ENCODE results near the gene MNT.

DNA sequence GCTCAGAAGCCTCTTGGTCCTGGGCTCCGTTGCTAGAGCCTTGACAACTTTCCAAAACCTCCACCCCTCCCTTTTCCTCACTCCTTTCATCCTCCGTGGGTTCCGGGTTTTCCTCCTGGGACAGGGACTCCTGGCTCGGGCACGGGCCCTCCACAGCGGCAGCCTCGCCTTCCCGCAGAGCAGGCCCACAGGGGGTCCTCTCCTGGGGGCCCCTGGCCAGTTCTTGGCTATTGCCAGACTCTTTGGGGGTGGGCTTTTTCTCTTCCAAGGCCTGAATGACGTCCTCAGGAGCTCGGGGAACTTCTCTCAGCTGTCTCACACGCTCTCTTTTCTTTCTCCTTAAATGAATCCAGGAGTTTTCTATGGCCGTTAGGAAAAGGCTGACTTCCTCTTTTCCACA, 19.3 kb upstream of the MNT start:
- TF ChIP-seq, protein P1, sequence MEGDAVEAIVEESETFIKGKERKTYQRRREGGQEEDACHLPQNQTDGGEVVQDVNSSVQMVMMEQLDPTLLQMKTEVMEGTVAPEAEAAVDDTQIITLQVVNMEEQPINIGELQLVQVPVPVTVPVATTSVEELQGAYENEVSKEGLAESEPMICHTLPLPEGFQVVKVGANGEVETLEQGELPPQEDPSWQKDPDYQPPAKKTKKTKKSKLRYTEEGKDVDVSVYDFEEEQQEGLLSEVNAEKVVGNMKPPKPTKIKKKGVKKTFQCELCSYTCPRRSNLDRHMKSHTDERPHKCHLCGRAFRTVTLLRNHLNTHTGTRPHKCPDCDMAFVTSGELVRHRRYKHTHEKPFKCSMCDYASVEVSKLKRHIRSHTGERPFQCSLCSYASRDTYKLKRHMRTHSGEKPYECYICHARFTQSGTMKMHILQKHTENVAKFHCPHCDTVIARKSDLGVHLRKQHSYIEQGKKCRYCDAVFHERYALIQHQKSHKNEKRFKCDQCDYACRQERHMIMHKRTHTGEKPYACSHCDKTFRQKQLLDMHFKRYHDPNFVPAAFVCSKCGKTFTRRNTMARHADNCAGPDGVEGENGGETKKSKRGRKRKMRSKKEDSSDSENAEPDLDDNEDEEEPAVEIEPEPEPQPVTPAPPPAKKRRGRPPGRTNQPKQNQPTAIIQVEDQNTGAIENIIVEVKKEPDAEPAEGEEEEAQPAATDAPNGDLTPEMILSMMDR (IDR thresholded peaks at IDR 0.05): no peak
- TF ChIP-seq POLR2A (IDR thresholded peaks at IDR 0.05): no peak
